Breast epithelium (tissue), 3 donors: ENCODE data around the gene MEFV.

Experiments used
- CTCF ChIP-seq, 3 donors: fragments of 450-650 bp; IDR thresholded peaks; one replicate each; pipeline ENCODE4 v1.5.1; 2016 to 2017; ENCODE audit warnings: antibody characterized with exemption in 3 of 3, mild to moderate bottlenecking in 3 of 3, moderate library complexity in 3 of 3
- POLR2A ChIP-seq: fragments of 450-650 bp; IDR thresholded peaks from one replicate; pipeline ENCODE4 v1.6.1; 2016; ENCODE audit warnings: antibody characterized with exemption, mild to moderate bottlenecking, moderate library complexity
- POLR2AphosphoS5 ChIP-seq, 3 donors: sonication (generic); formaldehyde crosslinking; IDR thresholded peaks; one replicate each; pipeline ENCODE4 v1.6.1; 2017; ENCODE audit warnings: antibody characterized with exemption in 3 of 3

GRCh38 chr16:3256146-3256865 lies at the start of gene MEFV:
- no peak for TF ChIP-seq POLR2A
- TF ChIP-seq CTCF (IDR thresholded peaks at IDR 0.05), result no peak
- TF ChIP-seq POLR2AphosphoS5 (IDR thresholded peaks at IDR 0.05), result no peak
